ENCODE results near the gene MS4A4A.

MS4A4A gene

GRCh38 chr11:60347084-60347797 lies 66.8 kb downstream of the MS4A4A start:
- no peak for DNase-seq (ENCODE audit: low read depth in 3 of 3)

GRCh38 chr11:60348116-60348515 lies 67.7 kb downstream of the MS4A4A start:
- DNase-seq (ENCODE audit: low read depth in 3 of 3), result no peak

GRCh38 chr11:60349990-60350389 lies 69.5 kb downstream of the MS4A4A start:
- no peak for DNase-seq (ENCODE audit: low read depth in 3 of 3)

- no peak for DNase-seq (ENCODE audit: low read depth in 3 of 3)
Measured at GRCh38 chr11:60357771-60358170, 77.3 kb downstream of the MS4A4A start.

Data from stimulated activated CD4-positive, alpha-beta T cell treated with anti-CD3 and anti-CD28 coated beads, TNF-alpha, amount 100 ng/mL, for 48 hours (primary cell).